ENCODE results near the gene ERN1. TPM values are rescaled to one million over a fixed set of nuclear protein-coding genes. Genes with fewer than 3 reads are reported as not detected.

Gene ERN1
- total and polyA plus RNA-seq, 2 donors (not counting 3 experiments of a cell fraction or from before 2014, with no cell fraction given), result 9.1 to 21.5 TPM

- dilution Hi-C loops (cut with MboI; ENCODE audit: extremely low pct_ligation_motif_present, low sequenced_read_pairs), result no loop called here
- Histone ChIP-seq H3K27ac (ENCODE audit: insufficient read depth, low read depth, low read length) (no peak overlapping the region), H3K27me3 (ENCODE audit: control insufficient read depth in 2 of 2, insufficient read depth in 2 of 2, low read length in 2 of 2) (no peaks in the 10 kb centered on the region), H4K20me1 (replicated peaks; ENCODE audit: control insufficient read depth, extremely low read depth, insufficient read depth, low read length) (no peaks in the 10 kb centered on the region), H3K79me2 (ENCODE audit: control insufficient read depth, insufficient read depth, low read length) (no peaks in the 10 kb centered on the region), H3K9me1 (replicated peaks; ENCODE audit: control insufficient read depth, extremely low read depth, insufficient read depth, low read length) (no peaks in the 10 kb centered on the region), H3K9me3 (replicated peaks; ENCODE audit: control insufficient read depth, insufficient read depth, low read length) (no peaks in the 10 kb centered on the region), H3K9ac (replicated peaks; ENCODE audit: extremely low read depth, insufficient read depth, low read length) (no peak overlapping the region), H2AFZ (ENCODE audit: low read depth, low read length) (no peak overlapping the region), H3K4me1 (ENCODE audit: control insufficient read depth, extremely low read depth, insufficient read depth, low read length) (no peaks in the 10 kb centered on the region), H3K4me2 (ENCODE audit: insufficient read depth, low read length) (no peak overlapping the region), H3K4me3 (replicated peaks in 1 of 3; ENCODE audit: insufficient read depth in 1 of 3, low read depth in 1 of 3, low read length in 3 of 3) (no peak overlapping the region), H3K36me3 (ENCODE audit: control insufficient read depth in 2 of 2, extremely low read depth in 1 of 2, insufficient read depth in 2 of 2, low read length in 2 of 2) (peaks cover 4 to 35% of the 10 kb centered on the region in 2 experiments)
- POLR2A ChIA-PET, result interaction anchor here (0.6 kb wide), 1 partner anchor 58 kb away, joined by 3 read pairs; no protein-coding TSS in a partner anchor
- no peak for FAIRE-seq
- CTCF ChIA-PET, result interaction anchor here (1.4 kb wide), 1 partner anchor 63 kb away, joined by 7 read pairs; no protein-coding TSS in a partner anchor
- BruUV-seq (replicated peaks), result no TSS peak
- TF ChIP-seq FOS (IDR thresholded peaks at IDR 0.05; ENCODE audit: borderline replicate concordance, insufficient read depth, low read length) (no peak), GATA2 (IDR thresholded peaks at IDR 0.05; ENCODE audit: insufficient read depth, insufficient read length, low read depth, low read length) (no peak), POLR2A (IDR thresholded peaks at IDR 0.05; ENCODE audit: low read depth, low read length) (no peak), MYC (IDR thresholded peaks at IDR 0.05; ENCODE audit: low read depth, low read length) (no peak), MAX (IDR thresholded peaks at IDR 0.05; ENCODE audit: insufficient read depth, insufficient read length) (no peak), POLR2AphosphoS5 (IDR thresholded peaks at IDR 0.05; ENCODE audit: insufficient read depth, low read depth, low read length) (no peak), EZH2 (IDR thresholded peaks at IDR 0.05; ENCODE audit: borderline replicate concordance, low read depth, low read length, severe bottlenecking) (no peak), JUN (IDR thresholded peaks at IDR 0.05; ENCODE audit: borderline replicate concordance, insufficient read depth, insufficient read length, low read depth) (no peak)
- TF ChIP-seq, protein P1, sequence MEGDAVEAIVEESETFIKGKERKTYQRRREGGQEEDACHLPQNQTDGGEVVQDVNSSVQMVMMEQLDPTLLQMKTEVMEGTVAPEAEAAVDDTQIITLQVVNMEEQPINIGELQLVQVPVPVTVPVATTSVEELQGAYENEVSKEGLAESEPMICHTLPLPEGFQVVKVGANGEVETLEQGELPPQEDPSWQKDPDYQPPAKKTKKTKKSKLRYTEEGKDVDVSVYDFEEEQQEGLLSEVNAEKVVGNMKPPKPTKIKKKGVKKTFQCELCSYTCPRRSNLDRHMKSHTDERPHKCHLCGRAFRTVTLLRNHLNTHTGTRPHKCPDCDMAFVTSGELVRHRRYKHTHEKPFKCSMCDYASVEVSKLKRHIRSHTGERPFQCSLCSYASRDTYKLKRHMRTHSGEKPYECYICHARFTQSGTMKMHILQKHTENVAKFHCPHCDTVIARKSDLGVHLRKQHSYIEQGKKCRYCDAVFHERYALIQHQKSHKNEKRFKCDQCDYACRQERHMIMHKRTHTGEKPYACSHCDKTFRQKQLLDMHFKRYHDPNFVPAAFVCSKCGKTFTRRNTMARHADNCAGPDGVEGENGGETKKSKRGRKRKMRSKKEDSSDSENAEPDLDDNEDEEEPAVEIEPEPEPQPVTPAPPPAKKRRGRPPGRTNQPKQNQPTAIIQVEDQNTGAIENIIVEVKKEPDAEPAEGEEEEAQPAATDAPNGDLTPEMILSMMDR (IDR thresholded peaks at IDR 0.05; ENCODE audit: extremely low read depth in 1 of 2, insufficient read depth in 1 of 2, low read depth in 1 of 2, low read length in 2 of 2), result no peak
- DNase-seq (ENCODE audit: low read depth, low spot score), result no peak
- intact Hi-C loops (cut with micrococcal nuclease), result no loop called here
Observed at GRCh38 chr17:64071111-64071510, 58.8 kb downstream of the ERN1 start.
